Fibroblast of skin of left quadriceps (primary cell): Measurements from ENCODE around the gene ADGRV1.

Experiments
- DNase-seq, 2 experiments: peaks; one replicate each; pipeline ENCODE4 v3.0.0-alpha.2; 2013; ENCODE audit warnings: low read depth in 2 of 2

ADGRV1 gene

DNA sequence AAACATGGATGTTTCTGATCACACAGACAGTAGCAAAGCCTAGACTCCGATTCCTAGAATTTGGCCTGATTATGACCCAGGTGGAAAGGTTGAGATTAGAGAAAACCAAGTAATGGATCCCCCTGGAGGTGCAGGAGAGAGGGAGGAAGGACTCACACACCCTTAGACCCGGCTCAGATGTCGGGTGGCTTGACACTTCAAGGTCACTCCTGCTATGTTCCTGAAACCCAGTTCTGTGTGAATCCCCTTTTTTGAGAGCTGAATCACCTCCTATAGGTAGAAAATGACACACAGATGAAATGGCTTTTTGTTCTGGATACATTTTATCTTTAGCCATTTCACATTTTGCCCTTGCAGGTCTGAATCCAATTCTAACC, 631.7 kb downstream of the ADGRV1 start:
- DNase-seq: no peak

DNA sequence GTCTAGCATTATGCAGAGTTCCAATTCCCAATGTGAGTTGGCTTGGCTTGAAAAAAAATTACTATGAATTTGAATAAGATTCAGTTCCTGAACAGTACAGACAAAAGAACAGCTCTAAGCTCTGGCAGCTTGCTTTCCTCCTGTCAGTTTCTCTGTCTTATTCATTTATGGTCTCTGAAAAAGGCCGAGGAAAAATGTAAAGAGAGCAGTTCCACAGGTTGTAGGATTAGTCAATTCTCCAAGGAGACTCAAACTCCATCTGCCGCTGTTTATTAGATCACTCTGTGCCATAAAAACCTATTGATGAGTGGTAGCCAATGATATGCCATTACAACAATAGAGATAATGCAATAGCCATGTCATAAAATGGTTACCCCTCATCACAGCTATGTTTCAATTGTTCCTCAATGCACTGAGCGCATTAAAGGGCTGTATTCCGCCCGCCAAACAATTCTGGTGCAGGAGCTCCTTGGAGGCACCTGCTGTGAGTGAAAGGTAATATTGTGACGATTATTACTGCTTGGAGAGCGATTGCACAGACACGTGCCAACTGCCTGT, 636.3 kb downstream of the ADGRV1 start:
- no peak for DNase-seq

DNA sequence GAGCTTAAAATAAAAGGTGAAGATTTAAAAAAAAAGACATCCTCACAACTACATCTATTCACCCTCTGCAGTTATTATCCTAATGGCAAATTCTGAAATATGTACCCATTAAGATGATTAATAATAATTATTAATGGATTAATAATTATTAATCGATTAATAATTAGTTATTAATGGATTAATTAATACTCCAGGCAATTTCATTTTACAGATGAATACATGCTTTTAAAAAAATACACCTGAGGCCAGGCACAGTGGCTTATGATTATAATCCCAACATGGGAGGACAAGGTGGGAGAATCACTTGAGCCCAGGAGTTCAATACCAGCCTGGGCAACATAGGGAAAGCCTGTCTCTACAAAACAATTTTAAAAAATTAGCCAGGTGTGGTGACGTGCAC, 642.1 kb downstream of the ADGRV1 start:
- DNase-seq: no peak

DNA sequence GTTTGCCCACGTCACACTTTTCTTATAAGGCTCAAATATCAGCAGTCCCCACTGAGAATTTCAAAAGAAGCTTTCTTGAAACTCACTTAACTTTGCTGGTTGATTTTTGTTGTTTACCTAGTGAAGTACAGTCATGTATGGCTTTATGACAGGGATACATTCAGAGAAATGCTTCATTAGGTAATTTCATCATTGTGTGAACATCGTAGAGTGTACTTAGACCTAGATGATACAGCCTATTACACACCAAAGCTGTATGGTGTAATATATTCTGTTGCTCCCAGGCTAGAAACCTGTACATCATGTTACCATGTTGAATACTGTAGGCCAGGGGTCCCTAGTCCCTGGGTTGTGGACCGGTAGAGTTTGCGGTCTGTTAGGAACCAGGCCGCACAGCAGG, 647.5 kb downstream of the ADGRV1 start:
- no peak for DNase-seq

DNA sequence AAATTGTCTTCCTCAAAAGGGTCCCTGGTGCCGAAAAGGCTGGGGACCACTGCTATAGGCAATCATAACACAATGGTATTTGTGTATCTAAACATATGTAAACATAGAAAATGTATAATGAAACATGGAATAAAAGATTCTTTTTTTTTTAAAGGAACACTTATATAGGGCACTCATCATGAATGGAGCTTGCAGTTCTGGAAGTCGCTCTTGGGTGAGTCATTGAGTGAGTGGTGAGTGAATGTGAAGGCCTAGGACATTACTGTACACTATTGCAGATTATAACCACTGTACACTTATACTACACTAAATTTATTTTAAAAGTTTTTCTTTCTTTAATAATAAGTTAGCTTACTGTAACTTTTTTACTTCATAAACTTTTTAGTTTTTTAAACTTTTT, 648.1 kb downstream of the ADGRV1 start:
- peak in 1 of 2 experiments; percentile 46 for DNase-seq

DNA sequence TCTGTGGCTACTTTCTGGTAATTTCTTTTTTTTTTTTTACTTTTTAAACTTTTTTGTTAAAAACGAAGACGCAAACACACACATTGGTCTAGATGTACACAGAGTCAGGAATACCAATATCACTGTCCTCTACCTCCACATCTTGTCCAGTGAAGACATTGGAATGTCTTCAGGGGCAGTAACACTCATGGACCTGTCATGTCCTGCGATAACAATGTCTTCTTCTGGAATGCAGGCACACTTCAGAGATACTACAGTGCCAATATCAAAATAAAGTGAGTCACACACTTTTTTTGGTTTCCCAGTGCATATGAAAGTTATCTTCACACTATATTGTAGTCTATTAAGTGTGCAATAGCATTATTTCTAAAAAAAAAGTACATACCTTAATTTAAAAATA, 648.7 kb downstream of the ADGRV1 start:
- DNase-seq: no peak

DNA sequence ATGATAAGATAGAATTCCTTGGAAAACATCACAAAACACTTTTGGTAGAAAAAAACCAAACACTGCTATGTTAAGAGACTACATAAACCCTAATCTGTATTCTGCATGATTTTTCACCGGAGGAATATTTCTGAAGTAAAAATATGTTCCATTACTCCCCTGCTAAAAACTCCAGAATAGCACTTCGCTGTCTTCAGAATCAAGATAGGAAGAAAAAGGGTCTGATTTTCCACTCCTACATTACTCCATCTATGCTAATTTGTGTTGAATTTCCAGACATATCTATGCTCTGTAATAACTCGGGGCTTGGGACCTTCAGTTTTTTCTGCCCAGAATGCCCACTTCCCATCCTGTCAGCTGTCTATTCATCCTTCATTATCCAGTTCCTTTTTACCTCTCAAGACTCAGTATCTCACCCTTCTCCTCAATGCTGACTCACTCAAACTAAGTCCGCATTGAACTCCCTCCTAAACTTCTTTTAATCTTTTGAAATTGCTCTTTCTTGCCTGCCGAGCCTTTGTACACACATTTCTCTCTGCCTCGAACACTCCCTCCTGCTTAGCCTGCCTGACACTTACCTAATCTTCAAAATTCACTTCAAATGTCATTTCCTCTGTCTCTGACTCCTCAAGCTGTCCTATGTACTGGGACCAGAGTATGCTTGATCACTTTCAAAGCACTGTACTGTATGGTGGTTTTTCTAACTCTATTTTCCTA, 653.6 kb downstream of the ADGRV1 start:
- no peak for DNase-seq

DNA sequence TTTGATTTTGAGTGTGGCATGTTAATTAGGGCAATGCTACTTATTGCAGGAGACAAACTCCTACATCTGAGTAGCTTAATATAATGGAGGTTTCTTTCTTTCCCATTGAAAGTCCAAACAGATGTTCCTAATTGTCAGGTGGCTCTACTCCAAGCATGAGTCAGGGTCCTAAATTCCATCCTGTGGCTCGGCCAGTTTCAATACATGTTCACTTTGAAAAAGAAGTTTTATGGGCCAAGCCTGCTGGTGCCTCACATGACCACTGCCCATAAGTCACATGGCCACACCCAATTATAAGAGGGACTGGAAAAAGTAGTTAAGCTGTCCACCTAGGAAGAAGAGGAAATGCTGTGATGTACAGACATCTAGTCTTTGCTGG, 654.1 kb downstream of the ADGRV1 start:
- peak; percentile 94 to 96 for DNase-seq
